GM12878 (cell line): ENCODE data around the gene LACTBL1. TPM values are rescaled to one million over a fixed set of nuclear protein-coding genes. Genes with fewer than 3 reads are reported as not detected.

ENCODE experiments used
- ATAC-seq: fragments of 200-7000 bp; cut with Tn5 transposase; 3 replicates; pipeline ENCODE4 v1.9.1; 2020; ENCODE audit warnings: mild to moderate bottlenecking, moderate library complexity
- BruUV-seq: library from RNA; stranded (reverse); fragments of 400-500 nt; replicated peaks from 2 replicates; lab custom pipeline; 2021; lab: Mats Ljungman, UMichigan
- CTCF ChIA-PET: fragments of 300-600 bp; sonication (Branson Sonifier 250); formaldehyde crosslinking; extraction: SDS; loops from one replicate; lab custom pipeline; 2021; ENCODE audit warnings: inconsistent platforms; lab: Yijun Ruan, JAX
- POLR2A ChIA-PET: fragments of 350-600 bp; formaldehyde crosslinking; extraction: SDS; loops from one replicate; lab custom pipeline; 2021; ENCODE audit warnings: inconsistent platforms; lab: Charles Lee
- RAD21 ChIA-PET: fragments of 300-600 bp; sonication (Branson Sonifier 250); formaldehyde crosslinking; loops from one replicate; lab custom pipeline; 2023; ENCODE audit warnings: antibody characterized with exemption; ENCODE audit not compliant: unreplicated experiment; lab: Charles Lee
- SMC1A ChIA-PET: fragments of 300-600 bp; sonication (Branson Sonifier 250); formaldehyde crosslinking; loops from one replicate; lab custom pipeline; 2023; ENCODE audit not compliant: unreplicated experiment, uncharacterized antibody; lab: Charles Lee
- DNase-seq: peaks from one replicate; pipeline ENCODE4 v3.0.0-alpha.2; 2011; ENCODE audit warnings: low read depth, low spot score
- FAIRE-seq: peaks from 3 replicates; lab custom pipeline; 2011; peaks lifted over from hg19 to GRCh38; lab: Jason Lieb, UNC
- H2AFZ ChIP-seq: 2 replicates; pipeline ENCODE4 v1.6.0; 2011; ENCODE audit warnings: low read depth, low read length, control low read depth; ENCODE audit not compliant: control insufficient read depth
- H3K27ac ChIP-seq: 2 replicates; pipeline ENCODE4 v1.5.1; 2011; ENCODE audit warnings: control low read depth; ENCODE audit not compliant: control insufficient read depth, insufficient read depth
- H3K27me3 ChIP-seq, 2 experiments: replicated peaks in 1 of 2; 2 replicates each; pipeline versions ENCODE4 v1.6.0 to v1.6.1; 2011; ENCODE audit warnings: low read length in 1 of 2; ENCODE audit not compliant: control insufficient read depth in 2 of 2, insufficient read depth in 2 of 2
- H3K36me3 ChIP-seq, 2 experiments: 2 replicates each; pipeline ENCODE4 v1.5.1; 2011; ENCODE audit warnings: low read length in 1 of 2; ENCODE audit not compliant: control insufficient read depth in 2 of 2, insufficient read depth in 2 of 2
- H3K4me1 ChIP-seq: 2 replicates; pipeline ENCODE4 v1.6.1; 2011; ENCODE audit warnings: mild to moderate bottlenecking, low read length, moderate library complexity, mixed read lengths; ENCODE audit not compliant: control insufficient read depth, insufficient read depth
- H3K4me2 ChIP-seq: 2 replicates; pipeline ENCODE4 v1.6.0; 2011; ENCODE audit warnings: control low read depth; ENCODE audit not compliant: control insufficient read depth, insufficient read depth
- H3K4me3 ChIP-seq: fragments of 200-600 bp; sonication (generic); 2 replicates; pipeline ENCODE4 v1.5.1; 2016
- H3K79me2 ChIP-seq: 2 replicates; pipeline ENCODE4 v1.6.0; 2011; ENCODE audit warnings: low read length; ENCODE audit not compliant: control insufficient read depth, insufficient read depth
- H3K9ac ChIP-seq: 2 replicates; pipeline ENCODE4 v1.8.0; 2011; ENCODE audit warnings: low read length, control low read depth, mixed read lengths; ENCODE audit not compliant: control insufficient read depth, insufficient read depth
- H3K9me3 ChIP-seq: replicated peaks from 3 replicates; pipeline ENCODE4 v1.5.1; 2011; ENCODE audit warnings: mild to moderate bottlenecking, low read length; ENCODE audit not compliant: control insufficient read depth, insufficient read depth
- H4K20me1 ChIP-seq: 2 replicates; pipeline ENCODE4 v1.6.0; 2011; ENCODE audit not compliant: control insufficient read depth, insufficient read depth
- WGBS: methylation state at CpG from one replicate; pipeline ENCODE4 v1.1.6; 2016; ENCODE audit warnings: low lambda C conversion rate; ENCODE audit not compliant: insufficient replicate concordance, insufficient coverage; ENCODE audit errors: missing lambda C conversion rate; 5-methylcytosine and 5-hydroxymethylcytosine counted together
- in situ Hi-C: fragments of 300-500 bp; cut with MboI; formaldehyde crosslinking; loops from 9 replicates; pipeline ENCODE4 v1.14.3; 2018; ENCODE audit warnings: mixed read lengths
- intact Hi-C: fragments of 100-400 bp; cut with micrococcal nuclease; formaldehyde crosslinking; loops from one replicate; pipeline ENCODE4 v1.14.2; 2022; ENCODE audit not compliant: unreplicated experiment
- polyA plus RNA-seq, 11 experiments: library from polyadenylated mRNA; depleted of rRNA in 4 of 11; unstranded in 6 of 11; stranded (reverse) in 5 of 11; fragments of >200 nt; fragmentation: Nextera tagmentation in 4 of 11; fragmentation: Illumina TruSeq in 1 of 11; extraction: Ambion mirVana in 4 of 11; extraction: Trizol in 1 of 11; gene quantifications; 1 replicate in 1 of 11; 2 replicates in 10 of 11; pipeline versions ENCODE4 v1.2.1 to v1.2.3, GENCODE V29; 2011 to 2016; ENCODE audit warnings: inconsistent platforms in 2 of 11, missing spikeins in 2 of 11, low read depth in 1 of 11
- total RNA-seq, 4 experiments: library from RNA; depleted of rRNA in 3 of 4; stranded (reverse); fragments of >200 nt in 3 of 4; fragmentation: Illumina TruSeq in 1 of 4; extraction: Trizol in 1 of 4; gene quantifications; 2 replicates each; pipeline versions ENCODE4 v1.2.1 to v1.2.3, GENCODE V29; 2013 to 2021
- TF ChIP-seq, protein P1 (sequence below): IDR thresholded peaks from 2 replicates; pipeline ENCODE4 v1.6.1; 2012; ENCODE audit warnings: low read depth, low read length, improper control_type of control experiment
- TF ChIP-seq, protein P2 (sequence below): IDR thresholded peaks from 2 replicates; pipeline ENCODE4 v1.6.1; 2012; ENCODE audit warnings: low read depth, low read length, improper control_type of control experiment
- TF ChIP-seq, protein P3 (sequence below): IDR thresholded peaks from 2 replicates; pipeline ENCODE4 v1.6.1; 2012; ENCODE audit warnings: mild to moderate bottlenecking, low read depth, low read length

The LACTBL1 gene
- total and polyA plus RNA-seq, 10 of the 15 experiments (the other 5 are each of a cell fraction or from before 2014, with no cell fraction given) = 0.08 TPM; not detected in 9

DNA sequence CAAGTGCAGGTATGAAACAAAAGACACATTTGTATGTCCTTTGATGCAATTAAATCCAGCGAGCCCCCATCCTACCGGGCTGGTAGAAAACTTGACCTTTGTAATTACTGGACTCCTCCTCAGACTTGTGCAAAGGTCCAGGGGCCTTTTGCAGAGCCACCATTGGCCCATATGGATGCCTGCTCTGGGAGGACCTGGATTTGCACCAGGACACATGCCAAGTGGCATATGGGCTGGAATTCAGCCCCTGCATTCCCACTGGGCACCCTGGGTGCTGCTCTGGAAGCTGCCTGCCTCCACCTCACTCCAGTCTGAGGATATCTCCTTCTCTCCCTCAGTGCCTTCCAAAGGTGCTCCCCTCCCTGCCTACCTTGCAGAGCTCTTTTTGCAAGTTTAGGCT lies 36.0 kb downstream of the LACTBL1 start:
- no peaks in the 10 kb centered on the region for H4K20me1 ChIP-seq
- no peak for ATAC-seq
- no peak for DNase-seq
- H3K27ac ChIP-seq = no peak overlapping the region
- 0% methylated on average over 2 of the region's 2 CpGs for WGBS
- H3K36me3 ChIP-seq = no peaks in the 10 kb centered on the region
- H3K4me2 ChIP-seq = no peak overlapping the region
- BruUV-seq = no TSS peak
- in situ Hi-C loops (no loop called here), intact Hi-C loops (no loop called here)
- no peak overlapping the region for H3K4me3 ChIP-seq
- H3K27me3 ChIP-seq = no peaks in the 10 kb centered on the region; a peak in 1 of 4 replicates
- RAD21 ChIA-PET = no interaction called here
- no peak overlapping the region for H2AFZ ChIP-seq
- no peak overlapping the region for H3K9ac ChIP-seq
- SMC1A ChIA-PET = no interaction called here
- FAIRE-seq = no peak
- TF ChIP-seq, protein P1, sequence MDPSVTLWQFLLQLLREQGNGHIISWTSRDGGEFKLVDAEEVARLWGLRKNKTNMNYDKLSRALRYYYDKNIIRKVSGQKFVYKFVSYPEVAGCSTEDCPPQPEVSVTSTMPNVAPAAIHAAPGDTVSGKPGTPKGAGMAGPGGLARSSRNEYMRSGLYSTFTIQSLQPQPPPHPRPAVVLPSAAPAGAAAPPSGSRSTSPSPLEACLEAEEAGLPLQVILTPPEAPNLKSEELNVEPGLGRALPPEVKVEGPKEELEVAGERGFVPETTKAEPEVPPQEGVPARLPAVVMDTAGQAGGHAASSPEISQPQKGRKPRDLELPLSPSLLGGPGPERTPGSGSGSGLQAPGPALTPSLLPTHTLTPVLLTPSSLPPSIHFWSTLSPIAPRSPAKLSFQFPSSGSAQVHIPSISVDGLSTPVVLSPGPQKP = no peak
- TF ChIP-seq, protein P2, sequence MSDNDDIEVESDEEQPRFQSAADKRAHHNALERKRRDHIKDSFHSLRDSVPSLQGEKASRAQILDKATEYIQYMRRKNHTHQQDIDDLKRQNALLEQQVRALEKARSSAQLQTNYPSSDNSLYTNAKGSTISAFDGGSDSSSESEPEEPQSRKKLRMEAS = no peak
- TF ChIP-seq, protein P3, sequence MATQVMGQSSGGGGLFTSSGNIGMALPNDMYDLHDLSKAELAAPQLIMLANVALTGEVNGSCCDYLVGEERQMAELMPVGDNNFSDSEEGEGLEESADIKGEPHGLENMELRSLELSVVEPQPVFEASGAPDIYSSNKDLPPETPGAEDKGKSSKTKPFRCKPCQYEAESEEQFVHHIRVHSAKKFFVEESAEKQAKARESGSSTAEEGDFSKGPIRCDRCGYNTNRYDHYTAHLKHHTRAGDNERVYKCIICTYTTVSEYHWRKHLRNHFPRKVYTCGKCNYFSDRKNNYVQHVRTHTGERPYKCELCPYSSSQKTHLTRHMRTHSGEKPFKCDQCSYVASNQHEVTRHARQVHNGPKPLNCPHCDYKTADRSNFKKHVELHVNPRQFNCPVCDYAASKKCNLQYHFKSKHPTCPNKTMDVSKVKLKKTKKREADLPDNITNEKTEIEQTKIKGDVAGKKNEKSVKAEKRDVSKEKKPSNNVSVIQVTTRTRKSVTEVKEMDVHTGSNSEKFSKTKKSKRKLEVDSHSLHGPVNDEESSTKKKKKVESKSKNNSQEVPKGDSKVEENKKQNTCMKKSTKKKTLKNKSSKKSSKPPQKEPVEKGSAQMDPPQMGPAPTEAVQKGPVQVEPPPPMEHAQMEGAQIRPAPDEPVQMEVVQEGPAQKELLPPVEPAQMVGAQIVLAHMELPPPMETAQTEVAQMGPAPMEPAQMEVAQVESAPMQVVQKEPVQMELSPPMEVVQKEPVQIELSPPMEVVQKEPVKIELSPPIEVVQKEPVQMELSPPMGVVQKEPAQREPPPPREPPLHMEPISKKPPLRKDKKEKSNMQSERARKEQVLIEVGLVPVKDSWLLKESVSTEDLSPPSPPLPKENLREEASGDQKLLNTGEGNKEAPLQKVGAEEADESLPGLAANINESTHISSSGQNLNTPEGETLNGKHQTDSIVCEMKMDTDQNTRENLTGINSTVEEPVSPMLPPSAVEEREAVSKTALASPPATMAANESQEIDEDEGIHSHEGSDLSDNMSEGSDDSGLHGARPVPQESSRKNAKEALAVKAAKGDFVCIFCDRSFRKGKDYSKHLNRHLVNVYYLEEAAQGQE = no peak
- CTCF ChIA-PET = no interaction called here
- H3K9me3 ChIP-seq = no peaks in the 10 kb centered on the region; the same call in 1 of the 3 replicates
- H3K4me1 ChIP-seq = no peaks in the 10 kb centered on the region
- H3K79me2 ChIP-seq = no peaks in the 10 kb centered on the region
- POLR2A ChIA-PET = no interaction called here
